Subcutaneous adipose tissue (tissue), 4 donors: ENCODE measurements around the gene DFFA. TPM values are rescaled to one million over a fixed set of nuclear protein-coding genes. Genes with fewer than 3 reads are reported as not detected.

ENCODE experiments used
- CTCF ChIP-seq: fragments of 450-650 bp; IDR thresholded peaks from one replicate; pipeline ENCODE4 v1.5.1; 2016; ENCODE audit warnings: low read depth, mild to moderate bottlenecking, control low read depth, antibody characterized with exemption, moderate library complexity
- total RNA-seq, 4 donors: library from RNA; depleted of rRNA; stranded (reverse); fragments of >200 nt; gene quantifications; one replicate each; pipeline ENCODE4 v1.1.0, GENCODE V29; 2016

DFFA gene, protein sequence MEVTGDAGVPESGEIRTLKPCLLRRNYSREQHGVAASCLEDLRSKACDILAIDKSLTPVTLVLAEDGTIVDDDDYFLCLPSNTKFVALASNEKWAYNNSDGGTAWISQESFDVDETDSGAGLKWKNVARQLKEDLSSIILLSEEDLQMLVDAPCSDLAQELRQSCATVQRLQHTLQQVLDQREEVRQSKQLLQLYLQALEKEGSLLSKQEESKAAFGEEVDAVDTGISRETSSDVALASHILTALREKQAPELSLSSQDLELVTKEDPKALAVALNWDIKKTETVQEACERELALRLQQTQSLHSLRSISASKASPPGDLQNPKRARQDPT
- total RNA-seq: 10 to 100 TPM; 15.2 to 18.3 (median 15.4) TPM

DNA sequence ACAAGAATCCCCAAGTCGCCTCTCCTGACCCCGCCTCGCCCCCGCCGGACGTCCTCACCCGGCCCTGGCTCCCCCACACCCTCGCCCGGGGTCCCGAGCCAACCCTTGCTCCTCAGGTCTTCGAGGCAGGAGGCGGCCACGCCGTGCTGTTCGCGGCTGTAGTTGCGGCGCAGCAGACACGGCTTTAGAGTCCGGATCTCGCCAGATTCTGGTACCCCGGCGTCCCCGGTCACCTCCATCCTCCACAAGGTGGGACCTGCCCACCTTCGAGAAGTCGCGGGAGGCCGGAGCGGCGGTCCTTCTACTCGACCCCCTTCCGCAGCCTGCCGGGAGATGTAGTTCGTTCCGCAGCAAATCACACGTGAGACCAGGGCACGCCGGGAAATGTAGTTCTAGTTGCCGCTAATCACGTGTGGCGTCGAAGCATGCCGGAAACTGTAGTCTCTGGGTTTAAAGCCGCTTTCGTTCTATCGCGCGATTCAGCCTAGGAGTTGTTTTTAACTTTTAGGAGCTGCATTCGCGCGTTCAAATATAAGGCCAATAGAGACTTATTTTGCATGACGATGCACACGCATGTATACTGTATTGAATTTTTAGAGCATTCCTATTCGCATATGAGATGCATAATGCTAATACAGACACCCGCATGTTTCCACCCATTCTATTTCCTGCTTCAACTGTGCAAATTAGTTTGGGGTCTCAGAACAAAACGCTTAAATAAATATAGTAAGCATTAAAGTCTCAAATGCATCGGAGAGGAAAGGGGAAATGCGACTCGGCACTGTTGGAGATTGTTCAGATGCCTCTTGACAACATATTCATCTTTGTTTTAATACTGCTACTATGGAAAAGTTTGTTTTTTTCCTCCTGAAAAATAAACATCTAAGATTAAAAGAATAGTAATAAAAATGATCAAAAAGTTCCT lies at the start of gene DFFA:
TSS of gene DFFA (minus strand) at position 310 of the 925 bp plus-strand sequence. CDS start at position 239, 71 bp downstream.
- no peak for TF ChIP-seq CTCF

- TF ChIP-seq CTCF: no peak
These were observed 49.3 kb upstream of the DFFA start for GRCh38 chr1:10521537-10522157.

DNA sequence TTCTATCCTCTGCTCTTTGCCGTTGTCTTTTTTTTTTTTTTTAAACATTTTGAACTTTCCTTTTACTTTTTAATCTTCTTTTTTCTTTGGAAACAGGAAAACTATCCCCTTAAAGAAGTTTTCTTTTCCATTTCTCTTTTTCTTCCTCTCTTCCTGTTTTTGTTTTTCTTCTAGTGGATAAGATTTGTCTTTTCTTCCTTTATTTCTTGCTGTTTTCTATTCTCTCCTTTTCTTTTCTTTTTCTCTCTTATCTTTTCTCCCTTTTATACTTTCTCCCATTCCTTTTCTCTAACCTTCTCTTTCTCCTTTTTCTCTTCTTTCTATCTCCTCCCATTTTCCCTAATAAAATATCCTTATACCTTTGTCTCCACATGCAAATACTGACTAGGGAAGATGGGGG lies 48.6 kb upstream of the DFFA start:
- no peak for TF ChIP-seq CTCF

- no peak for TF ChIP-seq CTCF
These were observed 48.2 kb upstream of the DFFA start for GRCh38 chr1:10520497-10520896.

DNA sequence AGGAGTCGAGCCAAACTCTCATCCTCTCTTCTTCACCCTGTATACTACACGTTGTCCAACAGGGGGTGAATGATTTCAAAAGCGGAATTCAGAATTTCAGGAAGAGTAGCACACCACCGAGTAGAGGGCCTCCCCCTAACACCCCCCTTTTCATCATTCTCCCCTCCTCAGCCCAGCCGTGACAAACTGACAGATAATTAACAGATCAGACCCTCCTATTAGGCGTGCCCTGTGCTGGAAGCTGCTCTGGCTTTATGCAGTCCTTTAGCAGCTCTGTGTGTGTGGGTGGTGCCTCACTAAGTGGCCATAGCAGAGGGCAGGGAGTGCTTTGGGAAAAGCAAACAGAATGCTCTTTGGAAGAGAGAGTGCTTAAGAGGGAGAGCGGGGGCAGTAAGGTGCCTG lies 46.7 kb upstream of the DFFA start:
- no peak for TF ChIP-seq CTCF

GRCh38 chr1:10517677-10517982 lies 45.3 kb upstream of the DFFA start:
- TF ChIP-seq CTCF: no peak
